Retinal pigment epithelial cell (primary cell): Measurements from ENCODE around the gene S100A16.

ENCODE experiments used
- DNase-seq: peaks from one replicate; pipeline ENCODE4 v3.0.0-alpha.2; 2010; ENCODE audit warnings: low read depth
- H3K4me3 ChIP-seq: 2 replicates; pipeline ENCODE4 v1.5.1; 2011; ENCODE audit warnings: mild to moderate bottlenecking, low read length, control low read depth, moderate library complexity
- TF ChIP-seq, protein P1 (sequence below): conservative IDR thresholded peaks from 2 replicates; pipeline ENCODE4 v1.5.1; 2011; ENCODE audit warnings: low read depth, low read length, control low read depth, inconsistent platforms

S100A16 gene, protein sequence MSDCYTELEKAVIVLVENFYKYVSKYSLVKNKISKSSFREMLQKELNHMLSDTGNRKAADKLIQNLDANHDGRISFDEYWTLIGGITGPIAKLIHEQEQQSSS

DNA sequence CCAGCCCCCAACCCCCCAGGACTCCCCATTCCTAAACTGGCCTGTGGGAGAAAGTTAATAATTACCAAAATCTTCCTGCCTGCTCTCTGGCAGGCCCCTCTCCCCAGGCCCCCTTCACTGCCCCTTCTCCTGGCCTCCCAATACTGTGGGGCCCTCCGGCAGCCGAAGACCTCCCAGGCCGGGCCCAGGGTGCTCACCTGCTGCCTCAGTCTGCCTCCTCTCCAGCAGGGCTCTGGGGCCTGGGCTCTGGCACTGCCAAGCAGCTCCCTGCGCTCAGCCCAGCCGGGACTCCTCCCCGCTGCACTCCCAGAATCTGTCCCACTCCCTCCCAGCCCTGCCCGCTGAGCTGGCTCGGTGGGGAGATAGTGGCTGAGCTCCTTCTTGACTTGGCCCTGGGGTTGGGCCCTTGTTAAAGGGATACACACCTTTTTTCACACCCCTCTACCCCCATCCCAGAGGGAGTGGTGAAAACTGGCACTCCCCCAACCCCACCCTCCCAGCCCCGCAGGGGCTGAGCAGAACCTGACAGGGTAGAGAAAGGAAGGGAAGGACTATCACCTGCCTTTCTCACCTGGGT lies at the start of gene S100A16:
Gene S100A16, minus strand, starts transcription at position 383 of the 577 bp plus-strand sequence. CDS start 4,986 bp downstream, outside the sequence.
- H3K4me3 ChIP-seq: peak within 1 kb of the TSS; percentile 70
- TF ChIP-seq, protein P1, sequence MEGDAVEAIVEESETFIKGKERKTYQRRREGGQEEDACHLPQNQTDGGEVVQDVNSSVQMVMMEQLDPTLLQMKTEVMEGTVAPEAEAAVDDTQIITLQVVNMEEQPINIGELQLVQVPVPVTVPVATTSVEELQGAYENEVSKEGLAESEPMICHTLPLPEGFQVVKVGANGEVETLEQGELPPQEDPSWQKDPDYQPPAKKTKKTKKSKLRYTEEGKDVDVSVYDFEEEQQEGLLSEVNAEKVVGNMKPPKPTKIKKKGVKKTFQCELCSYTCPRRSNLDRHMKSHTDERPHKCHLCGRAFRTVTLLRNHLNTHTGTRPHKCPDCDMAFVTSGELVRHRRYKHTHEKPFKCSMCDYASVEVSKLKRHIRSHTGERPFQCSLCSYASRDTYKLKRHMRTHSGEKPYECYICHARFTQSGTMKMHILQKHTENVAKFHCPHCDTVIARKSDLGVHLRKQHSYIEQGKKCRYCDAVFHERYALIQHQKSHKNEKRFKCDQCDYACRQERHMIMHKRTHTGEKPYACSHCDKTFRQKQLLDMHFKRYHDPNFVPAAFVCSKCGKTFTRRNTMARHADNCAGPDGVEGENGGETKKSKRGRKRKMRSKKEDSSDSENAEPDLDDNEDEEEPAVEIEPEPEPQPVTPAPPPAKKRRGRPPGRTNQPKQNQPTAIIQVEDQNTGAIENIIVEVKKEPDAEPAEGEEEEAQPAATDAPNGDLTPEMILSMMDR: no peak
- no peak for DNase-seq

DNA sequence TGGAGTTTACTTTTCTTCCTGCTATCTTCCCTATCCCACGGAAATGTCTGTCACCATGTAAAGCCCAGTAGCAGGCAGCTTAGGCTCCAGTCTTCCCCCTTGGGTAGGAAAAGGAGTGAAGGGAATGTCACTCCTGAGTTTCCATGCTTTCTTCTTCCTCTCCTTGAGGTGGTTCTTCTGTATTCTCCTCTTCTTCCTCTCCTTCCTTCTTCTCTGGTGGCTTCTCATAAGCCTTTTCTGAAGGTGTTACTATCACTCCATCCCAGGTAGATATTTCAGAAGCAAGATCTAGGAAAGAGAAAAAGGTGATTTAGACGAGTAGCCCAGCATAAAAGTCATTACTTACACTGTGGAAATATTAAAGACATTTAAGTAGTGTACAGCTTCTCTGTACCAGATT lies 49.3 kb upstream of the S100A16 start:
- TF ChIP-seq, protein P1: no peak
- no peak for DNase-seq
- no peak overlapping the region for H3K4me3 ChIP-seq

DNA sequence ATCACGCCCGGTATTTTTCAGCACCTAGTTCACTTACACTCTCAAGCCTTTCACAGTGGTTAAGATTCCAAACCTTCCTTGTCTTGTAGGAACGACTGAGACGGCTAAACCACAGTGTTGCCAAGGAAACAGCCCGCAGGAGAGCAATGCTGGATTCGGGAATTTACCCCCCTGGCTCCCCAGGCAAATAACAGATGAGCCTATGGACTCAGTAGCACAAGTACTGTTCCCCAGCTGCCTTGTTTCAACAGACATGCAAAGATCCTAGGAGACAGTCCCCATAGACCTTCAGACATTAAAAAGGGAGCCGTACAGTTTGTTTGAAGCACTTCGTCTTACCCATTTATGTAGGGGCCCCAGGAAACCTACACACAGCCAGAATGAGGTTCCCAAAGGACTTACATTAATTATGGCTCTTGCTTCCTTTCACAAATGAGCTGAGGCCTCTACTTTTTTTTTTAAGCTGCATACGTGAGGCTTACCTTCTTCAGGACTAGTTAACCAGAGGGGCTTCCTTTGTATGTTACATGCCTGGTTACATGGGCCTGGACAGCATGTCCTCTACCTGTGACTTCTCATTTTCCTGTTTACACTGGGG lies 48.3 kb upstream of the S100A16 start:
- no peak for DNase-seq
- TF ChIP-seq, protein P1: no peak
- no peak overlapping the region for H3K4me3 ChIP-seq

DNA sequence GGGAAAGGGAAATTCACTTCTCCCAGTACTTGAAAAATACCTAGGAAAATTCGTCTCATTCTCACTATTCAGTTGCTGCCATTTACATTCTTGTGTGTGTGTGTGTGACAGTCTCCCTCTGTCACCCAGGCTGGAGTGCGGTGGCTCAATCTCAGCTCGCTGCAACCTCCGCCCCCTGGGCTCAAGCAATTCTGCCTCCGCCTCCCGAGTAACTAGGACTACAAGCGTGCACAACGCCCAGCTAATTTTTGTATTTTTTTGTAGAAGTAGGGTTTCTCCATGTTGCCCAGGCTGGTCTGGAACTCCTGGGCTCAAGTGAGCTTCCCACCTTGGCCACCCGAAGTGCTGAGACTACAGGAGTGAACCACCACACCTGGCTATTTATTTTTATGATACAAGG lies 46.7 kb upstream of the S100A16 start:
- peak overlapping the region; percentile 90 for H3K4me3 ChIP-seq
- TF ChIP-seq, protein P1: no peak
- DNase-seq: no peak

DNA sequence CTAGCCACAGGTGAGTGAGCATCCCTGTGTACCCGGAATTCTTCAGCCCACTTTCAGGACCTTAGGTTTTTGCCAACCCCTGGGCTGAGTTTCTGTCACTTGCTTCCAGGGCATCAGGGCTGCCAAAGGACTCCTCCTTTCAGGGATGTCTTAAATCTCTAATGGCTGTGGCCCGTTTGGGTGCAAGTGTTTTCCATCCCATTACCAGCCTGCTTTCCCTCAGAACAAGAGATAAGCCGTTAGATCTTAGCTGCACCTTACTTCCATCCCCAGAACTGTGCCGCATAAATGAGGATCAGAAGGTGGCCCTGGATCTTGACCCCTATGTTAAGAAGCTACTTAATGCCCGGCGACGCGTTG lies 46.2 kb upstream of the S100A16 start:
- DNase-seq: no peak
- TF ChIP-seq, protein P1: no peak
- peak overlapping the region; percentile 90 for H3K4me3 ChIP-seq

DNA sequence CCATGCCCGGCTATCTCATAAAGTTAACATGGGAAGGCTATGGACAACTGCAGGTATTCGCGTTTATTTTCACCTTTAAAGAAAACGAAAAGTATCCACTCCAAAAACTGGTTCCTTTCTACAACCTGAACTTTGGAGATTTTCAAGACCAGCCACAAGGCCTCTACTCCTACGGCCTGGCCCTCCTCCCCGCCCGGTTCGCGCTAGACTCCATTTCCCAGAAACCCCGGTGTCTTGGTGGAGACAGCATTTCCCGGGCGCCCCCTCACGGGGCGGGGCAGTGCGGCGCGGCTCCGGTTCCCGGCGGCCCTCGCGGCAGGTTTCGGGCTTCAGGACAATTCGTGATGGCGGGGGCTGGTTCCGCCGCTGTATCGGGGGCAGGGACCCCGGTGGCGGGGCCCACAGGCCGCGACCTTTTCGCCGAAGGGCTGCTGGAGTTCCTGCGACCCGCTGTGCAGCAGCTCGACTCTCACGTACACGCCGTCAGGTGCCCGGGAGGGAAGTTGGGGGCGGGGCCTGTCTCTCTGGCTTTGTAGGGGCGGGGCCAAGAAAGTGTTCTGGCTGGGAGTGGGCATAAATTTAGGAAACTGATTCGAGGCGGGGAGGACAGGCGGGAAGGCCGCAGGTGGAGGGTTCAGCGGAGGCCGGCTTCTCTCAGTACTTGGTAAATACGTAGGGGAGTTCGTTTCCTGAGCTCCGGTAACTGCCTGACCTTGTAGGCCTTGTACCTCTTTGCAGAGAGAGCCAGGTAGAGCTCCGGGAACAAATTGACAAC lies 45.6 kb upstream of the S100A16 start, which contains the start of gene SNAPIN:
Gene SNAPIN, plus strand, starts transcription at position 304 of the 775 bp plus-strand sequence. Its CDS starts 41 bp downstream, at position 345.
- TF ChIP-seq, protein P1: no peak
- peak; percentile 37 for DNase-seq
- H3K4me3 ChIP-seq: peak within 1 kb of the TSS; percentile 90
